Central memory CD8-positive, alpha-beta T cell (primary cell): ENCODE measurements around the gene PDLIM5.

Experiments
- ATAC-seq: fragments of 150-1000 bp; cut with Tn5 transposase; replicated peaks from 2 replicates; pipeline ENCODE4 v1.10.0; 2022; ENCODE audit warnings: mild to moderate bottlenecking, moderate FRiP score, moderate number of reproducible peaks; ENCODE audit not compliant: poor library complexity, severe bottlenecking; ENCODE audit errors: extremely low read depth
- DNase-seq, 2 donors: peaks; one replicate each; pipeline ENCODE4 v3.0.0; 2021; ENCODE audit warnings: low spot score in 2 of 2
- H3K27ac Mint-ChIP-seq: one replicate; pipeline ENCODE4 v1.8.0; 2022; ENCODE audit warnings: low read depth, mild to moderate bottlenecking, moderate library complexity, mixed read lengths
- H3K27me3 Mint-ChIP-seq: one replicate; pipeline ENCODE4 v1.8.0; 2022; ENCODE audit warnings: mixed read lengths
- H3K36me3 Mint-ChIP-seq: one replicate; pipeline ENCODE4 v1.8.0; 2022; ENCODE audit warnings: mild to moderate bottlenecking, moderate library complexity, mixed read lengths; ENCODE audit not compliant: insufficient read depth
- H3K4me1 Mint-ChIP-seq: one replicate; pipeline ENCODE4 v1.8.0; 2022; ENCODE audit warnings: mixed read lengths
- H3K4me3 Mint-ChIP-seq: one replicate; pipeline ENCODE4 v1.8.0; 2022; ENCODE audit warnings: mild to moderate bottlenecking, moderate library complexity, mixed read lengths
- H3K9me3 Mint-ChIP-seq: one replicate; pipeline ENCODE4 v1.8.0; 2022; ENCODE audit warnings: mixed read lengths

Gene PDLIM5

DNA sequence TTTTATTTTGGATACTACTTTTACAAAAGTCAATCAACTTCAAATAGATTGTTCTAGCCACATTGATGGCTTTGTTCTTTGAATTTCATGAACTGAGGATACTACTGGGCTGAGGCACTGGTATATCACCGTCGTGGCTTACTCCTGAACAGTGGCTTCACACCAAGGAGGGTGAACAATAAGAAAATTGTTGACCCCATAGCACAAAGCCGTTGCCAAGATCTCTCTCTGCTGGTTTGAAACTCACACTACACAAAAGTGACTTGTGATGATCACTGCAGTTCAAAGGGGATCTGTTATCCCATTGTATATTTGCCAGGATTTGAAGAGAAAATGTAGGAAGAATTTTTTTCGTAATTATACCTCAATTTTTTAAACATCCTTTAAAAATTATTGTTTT lies 119.6 kb downstream of the PDLIM5 start:
- H3K27ac Mint-ChIP-seq = no peak overlapping the region
- peaks cover 6% of the 10 kb centered on the region for H3K36me3 Mint-ChIP-seq
- peaks cover 5% of the 10 kb centered on the region for H3K4me1 Mint-ChIP-seq
- no peaks in the 10 kb centered on the region for H3K27me3 Mint-ChIP-seq
- H3K9me3 Mint-ChIP-seq = no peaks in the 10 kb centered on the region
- DNase-seq (no peak), ATAC-seq (no peak)
- no peak overlapping the region for H3K4me3 Mint-ChIP-seq

- Mint-ChIP-seq H3K36me3 (peaks cover 6% of the 10 kb centered on the region), H3K9me3 (no peaks in the 10 kb centered on the region), H3K4me1 (peaks cover 5% of the 10 kb centered on the region), H3K27ac (no peak overlapping the region), H3K4me3 (no peak overlapping the region), H3K27me3 (no peaks in the 10 kb centered on the region)
- ATAC-seq (no peak), DNase-seq (no peak)
Measured at GRCh38 chr4:94571715-94572114, 120.0 kb downstream of the PDLIM5 start.

GRCh38 chr4:94574050-94574449 lies 122.3 kb downstream of the PDLIM5 start:
- DNase-seq (no peak), ATAC-seq (no peak)
- peaks cover 6% of the 10 kb centered on the region for H3K36me3 Mint-ChIP-seq
- H3K4me3 Mint-ChIP-seq = no peak overlapping the region
- no peaks in the 10 kb centered on the region for H3K27me3 Mint-ChIP-seq
- H3K4me1 Mint-ChIP-seq = no peaks in the 10 kb centered on the region
- no peak overlapping the region for H3K27ac Mint-ChIP-seq
- H3K9me3 Mint-ChIP-seq = no peaks in the 10 kb centered on the region

GRCh38 chr4:94574616-94575015 lies 122.9 kb downstream of the PDLIM5 start:
- Mint-ChIP-seq H3K27ac (no peak overlapping the region), H3K4me3 (no peak overlapping the region), H3K27me3 (no peaks in the 10 kb centered on the region), H3K9me3 (no peaks in the 10 kb centered on the region), H3K36me3 (peaks cover 6% of the 10 kb centered on the region), H3K4me1 (no peaks in the 10 kb centered on the region)
- DNase-seq (no peak), ATAC-seq (no peak)

DNA sequence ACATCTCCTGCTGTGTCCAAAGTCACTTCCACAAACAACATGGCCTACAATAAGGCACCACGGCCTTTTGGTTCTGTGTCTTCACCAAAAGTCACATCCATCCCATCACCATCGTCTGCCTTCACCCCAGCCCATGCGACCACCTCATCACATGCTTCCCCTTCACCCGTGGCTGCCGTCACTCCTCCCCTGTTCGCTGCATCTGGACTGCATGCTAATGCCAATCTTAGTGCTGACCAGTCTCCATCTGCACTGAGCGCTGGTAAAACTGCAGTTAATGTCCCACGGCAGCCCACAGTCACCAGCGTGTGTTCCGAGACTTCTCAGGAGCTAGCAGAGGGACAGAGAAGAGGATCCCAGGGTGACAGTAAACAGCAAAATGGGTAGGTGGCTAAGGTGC lies 123.9 kb downstream of the PDLIM5 start:
- no peak for ATAC-seq
- no peak for DNase-seq
- Mint-ChIP-seq H3K9me3 (no peaks in the 10 kb centered on the region), H3K4me3 (no peak overlapping the region), H3K4me1 (no peaks in the 10 kb centered on the region), H3K36me3 (peaks cover 6% of the 10 kb centered on the region), H3K27me3 (no peaks in the 10 kb centered on the region), H3K27ac (no peak overlapping the region)

GRCh38 chr4:94576210-94576609 lies 124.5 kb downstream of the PDLIM5 start:
- H3K36me3 Mint-ChIP-seq = peaks cover 6% of the 10 kb centered on the region
- no peaks in the 10 kb centered on the region for H3K27me3 Mint-ChIP-seq
- DNase-seq (no peak), ATAC-seq (no peak)
- no peaks in the 10 kb centered on the region for H3K9me3 Mint-ChIP-seq
- H3K4me1 Mint-ChIP-seq = no peaks in the 10 kb centered on the region
- H3K27ac Mint-ChIP-seq = no peak overlapping the region
- H3K4me3 Mint-ChIP-seq = no peak overlapping the region

DNA sequence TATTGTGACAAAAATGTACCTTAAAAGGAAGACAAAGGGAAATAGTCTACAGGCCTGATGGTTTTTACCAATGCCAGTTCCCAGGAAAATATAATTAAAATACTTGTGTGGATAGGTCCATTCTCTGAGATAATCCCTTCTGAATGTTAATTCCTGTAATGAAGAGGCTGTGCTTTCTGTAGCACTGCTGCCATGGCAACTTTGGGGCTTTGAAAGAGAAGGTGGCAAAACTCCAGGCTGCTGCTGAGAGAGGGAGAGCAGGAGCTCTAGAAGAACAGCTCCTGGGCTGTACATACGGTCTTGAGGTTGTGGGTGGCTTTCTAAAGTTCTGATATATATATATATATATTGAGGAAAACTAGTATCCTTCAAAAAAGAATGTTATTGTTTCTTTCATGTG lies 125.4 kb downstream of the PDLIM5 start:
- Mint-ChIP-seq H3K9me3 (no peaks in the 10 kb centered on the region), H3K36me3 (peaks cover 5% of the 10 kb centered on the region), H3K4me3 (no peak overlapping the region), H3K27ac (no peak overlapping the region), H3K27me3 (no peaks in the 10 kb centered on the region), H3K4me1 (no peaks in the 10 kb centered on the region)
- DNase-seq (no peak), ATAC-seq (no peak)

GRCh38 chr4:94578195-94578594 lies 126.5 kb downstream of the PDLIM5 start:
- peaks cover 5% of the 10 kb centered on the region for H3K36me3 Mint-ChIP-seq
- no peaks in the 10 kb centered on the region for H3K4me1 Mint-ChIP-seq
- DNase-seq (no peak), ATAC-seq (no peak)
- H3K9me3 Mint-ChIP-seq = no peaks in the 10 kb centered on the region
- H3K27me3 Mint-ChIP-seq = no peaks in the 10 kb centered on the region
- no peak overlapping the region for H3K27ac Mint-ChIP-seq
- H3K4me3 Mint-ChIP-seq = no peak overlapping the region

- H3K27me3 Mint-ChIP-seq = no peaks in the 10 kb centered on the region
Measured at GRCh38 chr4:94581766-94582165, 130.0 kb downstream of the PDLIM5 start.

DNA sequence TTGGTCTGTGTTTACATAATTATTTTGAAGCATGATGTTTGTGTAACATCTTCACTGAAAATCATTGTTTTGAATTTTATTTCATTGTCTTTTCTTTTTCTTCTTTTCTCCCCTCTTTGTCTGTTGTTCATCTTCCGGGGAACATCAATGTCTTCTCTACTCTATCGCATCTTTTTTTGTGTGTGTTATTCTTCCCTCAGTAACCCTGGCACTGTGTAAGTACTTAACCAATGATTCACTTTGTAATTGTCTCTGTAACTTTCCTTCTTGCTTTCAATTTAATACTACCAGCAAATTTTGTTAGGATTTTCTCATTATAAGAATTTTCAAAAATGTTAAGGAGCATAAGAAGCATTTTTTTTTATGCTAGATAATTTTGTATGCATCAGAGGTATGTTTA lies 130.8 kb downstream of the PDLIM5 start:
- DNase-seq = no peak
- Mint-ChIP-seq H3K4me1 (peaks cover 9% of the 10 kb centered on the region), H3K9me3 (no peaks in the 10 kb centered on the region), H3K27ac (no peak overlapping the region), H3K36me3 (peaks cover 8% of the 10 kb centered on the region), H3K4me3 (no peak overlapping the region), H3K27me3 (no peaks in the 10 kb centered on the region)
- ATAC-seq = no peak

More at GRCh38 chr4:94581766-94582165, 130.0 kb downstream of the PDLIM5 start:
- H3K27ac Mint-ChIP-seq = no peak overlapping the region
- H3K36me3 Mint-ChIP-seq = peaks cover 6% of the 10 kb centered on the region
- H3K9me3 Mint-ChIP-seq = no peaks in the 10 kb centered on the region
- no peak overlapping the region for H3K4me3 Mint-ChIP-seq
- H3K4me1 Mint-ChIP-seq = peaks cover 9% of the 10 kb centered on the region
- no peak for ATAC-seq
- no peak for DNase-seq

GRCh38 chr4:94583914-94584641 lies 132.3 kb downstream of the PDLIM5 start:
- Mint-ChIP-seq H3K4me3 (no peak overlapping the region), H3K9me3 (no peaks in the 10 kb centered on the region), H3K27me3 (no peaks in the 10 kb centered on the region), H3K27ac (no peak overlapping the region), H3K36me3 (peaks cover 8% of the 10 kb centered on the region), H3K4me1 (peaks cover 9% of the 10 kb centered on the region)
- DNase-seq (no peak), ATAC-seq (peak; percentile 99)

- peaks cover 15% of the 10 kb centered on the region for H3K36me3 Mint-ChIP-seq
- H3K27ac Mint-ChIP-seq = no peak overlapping the region
- no peaks in the 10 kb centered on the region for H3K27me3 Mint-ChIP-seq
- H3K9me3 Mint-ChIP-seq = no peaks in the 10 kb centered on the region
- peaks cover 5% of the 10 kb centered on the region for H3K4me1 Mint-ChIP-seq
- DNase-seq = no peak
- ATAC-seq = no peak
- no peak overlapping the region for H3K4me3 Mint-ChIP-seq
Measured at GRCh38 chr4:94588896-94589693, 137.4 kb downstream of the PDLIM5 start.

- no peaks in the 10 kb centered on the region for H3K9me3 Mint-ChIP-seq
- peaks cover 15% of the 10 kb centered on the region for H3K36me3 Mint-ChIP-seq
- H3K27ac Mint-ChIP-seq = no peak overlapping the region
- no peak for ATAC-seq
- H3K27me3 Mint-ChIP-seq = no peaks in the 10 kb centered on the region
- no peak for DNase-seq
- no peaks in the 10 kb centered on the region for H3K4me1 Mint-ChIP-seq
- no peak overlapping the region for H3K4me3 Mint-ChIP-seq
Measured at GRCh38 chr4:94590493-94590892, 138.8 kb downstream of the PDLIM5 start.
